HG03521 (cell line): ENCODE measurements around the gene PRR5L.

Experiments
- ATAC-seq: cut with Tn5 transposase; IDR thresholded peaks from one replicate; pipeline ENCODE4 v1.9.1; 2021; ENCODE audit warnings: mild to moderate bottlenecking, moderate library complexity; ENCODE audit not compliant: unreplicated experiment

The PRR5L gene

DNA sequence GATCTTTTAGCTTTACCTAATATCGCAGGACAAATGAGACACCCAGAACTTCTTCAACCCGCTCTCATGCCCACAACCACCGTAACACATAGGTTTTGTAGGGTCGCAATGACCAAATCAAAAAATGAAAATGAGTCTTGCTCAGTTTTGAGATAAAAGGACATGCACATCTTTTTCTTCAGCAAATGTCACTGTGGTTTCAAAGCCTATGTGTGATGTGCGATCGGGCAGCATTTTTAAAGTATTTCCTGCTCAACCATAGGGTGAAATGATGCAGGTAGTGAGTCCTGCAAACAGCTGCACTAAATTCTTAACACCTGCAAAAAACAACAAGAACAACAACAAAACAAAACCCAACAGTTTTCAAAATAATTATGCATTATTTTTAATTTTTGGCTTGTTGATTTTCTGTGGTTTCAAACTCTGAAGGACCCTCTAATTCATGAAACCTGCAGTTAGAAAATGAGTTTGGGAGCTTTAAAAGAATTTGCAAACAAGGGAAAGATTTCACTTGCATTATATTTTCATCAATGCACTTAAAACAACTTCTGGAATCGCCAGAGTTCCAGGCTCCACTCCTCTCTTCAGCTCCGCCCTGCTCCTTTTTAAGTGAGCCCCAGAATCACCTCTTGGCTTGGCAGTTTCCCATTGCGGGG lies 79.4 kb downstream of the PRR5L start:
- no peak for ATAC-seq

DNA sequence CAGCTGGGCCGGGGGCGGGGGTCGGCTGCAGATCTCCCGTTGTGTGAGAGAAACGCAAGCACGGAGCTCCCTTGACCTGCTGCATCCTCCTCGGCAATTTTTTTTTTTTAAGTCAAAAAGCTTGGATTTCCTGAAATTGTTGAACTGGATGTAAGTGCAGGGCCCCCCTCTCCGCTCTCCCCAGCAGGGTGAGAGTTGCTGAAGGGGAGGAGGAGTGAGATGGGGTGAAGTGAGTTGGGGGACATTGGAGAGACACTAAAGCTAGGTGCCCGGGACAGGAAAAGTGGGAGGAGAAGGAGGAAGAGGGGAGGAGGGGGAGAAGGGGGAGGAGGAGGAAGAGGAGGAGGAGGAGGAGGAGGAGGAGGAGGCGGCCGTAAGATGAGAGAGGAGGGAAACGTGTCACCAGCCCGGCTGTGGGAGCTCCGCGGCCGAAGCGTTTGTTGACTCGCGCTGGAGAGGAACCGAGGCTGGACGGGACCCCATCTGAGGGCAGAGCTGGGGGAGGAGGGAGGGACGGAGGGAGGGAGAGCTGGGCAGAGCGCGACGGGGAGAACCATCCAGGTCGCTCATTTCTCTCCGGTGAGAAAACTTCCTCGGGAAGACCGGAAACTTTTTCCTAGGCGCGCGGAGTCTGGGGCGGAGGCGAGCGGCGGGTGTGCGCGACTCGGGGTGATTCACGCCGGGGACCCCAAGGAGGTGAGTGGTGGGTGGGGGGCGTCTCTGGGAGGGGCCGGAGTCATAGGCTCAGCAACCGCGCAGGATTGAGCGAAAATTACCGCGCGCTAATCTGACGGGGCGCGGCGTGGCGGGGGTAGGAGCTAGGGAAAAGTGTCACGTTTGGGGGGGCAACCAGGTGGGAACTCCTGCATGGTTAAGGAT lies 80.2 kb downstream of the PRR5L start:
- no peak for ATAC-seq

GRCh38 chr11:36376888-36377758 lies 81.0 kb downstream of the PRR5L start:
- ATAC-seq, result no peak

GRCh38 chr11:36377759-36378564 lies 81.9 kb downstream of the PRR5L start:
- no peak for ATAC-seq

- no peak for ATAC-seq
These were observed 83.6 kb downstream of the PRR5L start for GRCh38 chr11:36379653-36380052.

DNA sequence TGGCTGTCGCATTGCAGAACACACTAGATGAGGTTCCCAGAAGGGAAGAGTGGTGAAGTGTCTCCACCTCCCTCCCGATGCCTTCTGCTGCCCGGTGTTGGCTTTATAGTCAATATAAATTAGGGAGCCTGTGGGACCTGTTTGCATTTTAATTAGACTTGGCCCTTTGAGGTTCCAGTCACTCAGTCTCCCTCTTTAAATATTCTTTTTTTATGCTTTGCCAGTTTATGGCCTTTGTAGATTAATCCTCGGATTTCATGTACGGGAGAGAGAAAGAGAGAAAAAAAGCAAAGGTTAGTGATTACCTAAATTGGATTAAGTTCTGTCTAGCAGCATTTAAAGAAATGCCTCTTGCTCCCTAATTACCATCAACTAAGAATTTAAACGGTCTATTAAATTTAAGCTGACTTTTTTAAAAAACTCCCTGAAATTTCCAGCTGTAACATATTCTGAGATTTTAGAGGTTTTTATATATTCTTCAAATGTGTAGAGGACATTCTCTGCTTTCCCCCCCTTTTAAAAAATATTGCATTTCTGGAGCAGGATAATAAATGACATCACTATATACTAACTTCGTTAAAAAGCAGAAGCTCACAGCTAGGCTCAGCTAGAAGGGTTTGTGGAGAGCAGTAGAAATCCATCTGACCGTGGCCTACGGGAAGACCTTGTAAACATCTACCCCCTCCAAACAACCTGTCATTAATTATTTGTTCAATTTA lies 84.4 kb downstream of the PRR5L start:
- no peak for ATAC-seq

DNA sequence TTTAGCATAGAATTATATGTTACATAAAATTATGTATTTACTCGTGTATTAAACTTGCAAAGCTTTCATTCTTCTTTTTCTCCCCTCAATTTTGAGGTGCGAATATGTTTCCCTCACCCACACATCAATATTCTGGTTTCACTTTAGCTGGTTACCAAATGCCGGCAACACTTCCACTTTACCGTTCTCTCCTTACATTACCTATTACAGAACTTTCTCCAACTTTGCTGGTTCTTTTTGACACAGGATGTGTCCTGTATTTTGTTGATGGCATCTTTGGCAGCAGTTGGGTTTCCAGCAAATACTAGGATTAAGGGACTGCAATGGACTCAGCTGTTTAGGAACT lies 84.9 kb downstream of the PRR5L start:
- ATAC-seq, result no peak

GRCh38 chr11:36383195-36383594 lies 87.1 kb downstream of the PRR5L start:
- no peak for ATAC-seq

DNA sequence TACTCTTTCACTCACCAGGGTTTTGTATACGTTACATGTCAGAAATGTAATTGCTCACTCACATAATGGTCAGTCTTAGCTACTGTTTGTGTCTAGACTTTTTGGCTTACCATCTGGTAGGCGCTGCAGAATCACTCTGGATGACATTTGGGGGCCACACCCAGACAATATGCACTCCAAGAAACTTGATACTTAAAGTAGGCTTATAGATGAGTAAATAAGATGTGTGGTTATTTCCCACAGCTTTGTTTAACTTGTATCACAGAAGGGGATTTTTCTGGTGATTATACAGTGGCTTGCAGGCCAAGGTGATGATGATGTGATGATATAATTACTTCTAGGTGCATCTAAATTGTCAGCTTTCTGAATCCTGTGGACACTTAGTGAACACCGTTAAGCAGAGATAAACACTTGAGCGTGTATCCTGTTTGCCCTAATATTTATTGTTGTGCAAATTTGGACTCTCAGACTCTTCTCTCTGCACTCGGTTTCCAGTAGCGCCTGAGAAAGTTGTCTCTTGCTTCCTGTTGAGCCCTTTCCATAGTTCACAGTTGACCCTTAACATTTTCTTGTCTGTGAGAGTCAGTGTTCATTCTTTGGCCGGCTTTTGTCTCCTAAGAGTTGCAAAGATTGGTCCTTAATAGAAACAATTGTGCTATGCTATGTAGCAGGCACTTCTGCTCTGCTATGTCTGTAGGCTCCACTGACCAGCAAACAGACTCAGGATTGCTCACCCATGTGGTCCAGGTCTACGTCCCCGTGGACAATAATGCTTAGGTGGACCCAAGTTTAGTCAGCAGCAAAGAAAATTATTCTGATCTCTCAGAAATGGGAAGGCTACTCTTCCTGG lies 89.3 kb downstream of the PRR5L start:
- no peak for ATAC-seq

GRCh38 chr11:36386411-36386810 lies 90.3 kb downstream of the PRR5L start:
- ATAC-seq, result no peak

DNA sequence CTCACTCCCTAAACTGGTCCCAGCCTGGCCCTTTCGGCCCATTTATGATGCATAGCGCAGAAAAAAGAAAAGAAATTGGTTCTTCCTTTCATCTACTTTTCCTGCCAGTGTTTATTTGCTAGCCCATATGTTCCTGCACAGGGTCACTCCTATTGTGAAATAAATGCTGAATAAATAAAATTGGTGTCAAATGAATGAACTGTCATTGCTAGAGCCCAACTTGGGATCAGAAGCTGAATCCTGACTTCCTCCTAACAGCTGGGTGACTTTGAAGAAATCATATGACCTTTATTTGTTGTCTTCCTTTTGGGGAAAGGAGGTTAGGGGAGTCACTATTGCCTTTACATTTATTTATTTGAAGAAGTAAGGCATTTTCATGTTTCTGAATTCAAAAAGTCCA lies 92.0 kb downstream of the PRR5L start:
- no peak for ATAC-seq

DNA sequence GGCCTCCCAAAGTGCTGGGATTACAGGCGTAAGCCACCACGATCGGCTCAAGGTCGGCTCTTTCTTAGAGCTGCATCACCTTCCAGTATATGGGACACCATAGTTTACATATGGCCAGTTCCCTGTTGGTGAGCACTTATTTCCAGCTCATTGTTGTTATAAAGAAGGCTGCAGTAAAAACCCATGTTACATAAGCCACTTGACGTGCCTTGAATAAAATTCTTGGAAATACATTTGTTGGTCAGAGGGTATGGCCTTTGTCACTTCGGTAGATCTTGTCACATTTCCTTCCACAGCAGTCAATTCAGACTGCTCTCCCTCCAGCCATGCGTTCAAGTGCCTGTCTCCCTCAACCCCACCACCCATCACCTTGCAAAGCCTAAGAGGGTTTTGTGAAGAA lies 92.9 kb downstream of the PRR5L start:
- no peak for ATAC-seq

- no peak for ATAC-seq
These were observed 93.7 kb downstream of the PRR5L start for GRCh38 chr11:36389811-36390210.

- ATAC-seq, result no peak
These were observed 94.9 kb downstream of the PRR5L start for GRCh38 chr11:36390963-36391471.

GRCh38 chr11:36392196-36392595 lies 96.1 kb downstream of the PRR5L start:
- no peak for ATAC-seq

DNA sequence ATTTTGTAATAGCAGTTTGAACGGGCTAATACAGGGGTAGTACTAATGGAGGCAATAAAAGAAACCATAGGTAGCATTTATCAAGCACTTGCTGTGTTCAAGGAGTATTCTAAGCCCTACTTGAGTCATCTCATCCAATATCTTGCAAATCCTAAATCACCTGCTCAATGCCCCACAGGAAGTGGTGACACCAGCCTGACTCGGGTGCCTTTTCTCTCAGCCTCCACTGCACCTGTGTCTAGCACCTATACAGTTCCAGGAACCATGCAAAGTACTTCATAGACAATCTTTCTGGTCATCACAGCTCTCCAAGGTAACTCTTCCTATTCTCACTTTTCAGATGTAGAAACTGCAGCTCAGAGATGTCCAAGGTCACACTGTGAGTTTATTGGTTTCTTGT lies 98.0 kb downstream of the PRR5L start:
- ATAC-seq, result no peak

DNA sequence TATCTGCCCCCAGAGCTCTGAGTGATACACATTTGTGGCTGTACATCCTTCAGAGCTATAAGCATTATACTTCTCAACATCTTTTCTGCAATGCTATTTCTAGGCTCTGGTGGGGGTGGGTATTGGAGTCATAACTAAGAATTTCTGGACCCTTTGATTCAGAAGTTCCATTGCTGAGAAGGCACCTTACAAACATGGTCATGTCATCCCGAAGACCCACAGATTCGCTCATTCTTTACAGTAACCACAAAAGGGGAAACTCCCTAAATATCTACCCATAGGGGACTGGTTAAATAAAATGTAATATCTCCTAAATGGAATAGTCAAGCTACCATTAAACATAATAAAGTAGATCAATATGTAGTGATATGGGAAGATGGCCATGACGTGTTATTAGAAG lies 98.8 kb downstream of the PRR5L start:
- ATAC-seq, result no peak

DNA sequence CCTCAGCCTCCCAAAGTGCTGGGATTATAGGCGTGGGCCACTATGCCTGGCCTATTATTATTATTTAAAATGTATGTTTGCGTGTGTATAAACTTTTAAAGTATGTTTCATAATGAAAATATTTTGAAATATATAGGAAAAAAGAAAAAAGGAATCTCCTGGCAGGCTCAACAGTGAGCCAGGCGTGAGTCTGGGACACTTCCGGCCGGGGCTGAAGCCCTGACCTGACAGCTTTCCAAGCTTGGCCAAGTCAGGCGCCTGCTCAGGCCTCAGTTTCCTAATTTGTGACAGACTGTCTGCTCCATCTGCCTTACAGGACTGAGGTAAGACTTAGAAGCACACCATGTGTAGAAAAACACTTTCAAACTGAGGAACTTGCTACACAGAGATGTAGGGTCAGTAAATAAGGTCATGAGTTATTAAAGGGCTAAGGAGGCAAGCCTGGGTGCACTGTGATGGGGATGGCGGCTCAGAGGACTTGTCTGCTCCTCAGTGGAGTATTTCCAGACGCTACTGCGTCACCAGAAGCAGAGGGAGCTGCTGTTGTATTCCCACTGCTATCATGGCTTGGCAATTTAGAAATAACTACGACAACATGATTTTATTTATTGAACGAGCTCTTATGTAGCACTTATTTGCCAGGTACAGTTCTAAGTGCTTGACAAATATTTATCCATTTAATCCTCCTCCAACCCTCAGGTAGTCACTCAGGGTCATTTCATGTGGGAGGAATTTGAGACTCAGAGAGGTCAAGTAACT lies 100.1 kb downstream of the PRR5L start:
- ATAC-seq, result no peak
